ENCODE data around the gene CRTC1. TPM values are rescaled to one million over a fixed set of nuclear protein-coding genes. Genes with fewer than 3 reads are reported as not detected.

The CRTC1 gene
- total RNA-seq, 4 donors from 2014 or later, result 2.8 to 8.8 (median 3.7) TPM

DNA sequence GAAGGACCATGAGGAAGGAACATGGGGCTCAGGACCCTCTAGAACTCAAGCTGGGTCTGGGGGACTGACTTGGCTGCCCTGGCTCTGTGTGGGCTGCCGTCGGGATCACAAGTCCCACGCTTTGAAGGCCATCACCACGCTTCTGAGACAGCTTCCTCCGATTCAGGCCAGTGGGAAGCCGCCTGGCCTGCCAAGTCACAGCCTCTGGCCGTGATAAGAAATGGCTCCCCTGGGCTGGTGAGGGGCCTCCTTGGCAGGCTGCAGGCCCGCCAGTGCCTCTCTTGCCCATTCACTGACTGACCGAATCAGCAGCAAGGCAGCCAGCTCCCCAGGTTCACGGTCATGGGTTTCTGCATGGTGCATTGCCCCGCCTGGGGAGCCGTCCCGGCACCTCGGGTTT is 58.8 kb downstream of the CRTC1 start:
- TF ChIP-seq, protein P1, sequence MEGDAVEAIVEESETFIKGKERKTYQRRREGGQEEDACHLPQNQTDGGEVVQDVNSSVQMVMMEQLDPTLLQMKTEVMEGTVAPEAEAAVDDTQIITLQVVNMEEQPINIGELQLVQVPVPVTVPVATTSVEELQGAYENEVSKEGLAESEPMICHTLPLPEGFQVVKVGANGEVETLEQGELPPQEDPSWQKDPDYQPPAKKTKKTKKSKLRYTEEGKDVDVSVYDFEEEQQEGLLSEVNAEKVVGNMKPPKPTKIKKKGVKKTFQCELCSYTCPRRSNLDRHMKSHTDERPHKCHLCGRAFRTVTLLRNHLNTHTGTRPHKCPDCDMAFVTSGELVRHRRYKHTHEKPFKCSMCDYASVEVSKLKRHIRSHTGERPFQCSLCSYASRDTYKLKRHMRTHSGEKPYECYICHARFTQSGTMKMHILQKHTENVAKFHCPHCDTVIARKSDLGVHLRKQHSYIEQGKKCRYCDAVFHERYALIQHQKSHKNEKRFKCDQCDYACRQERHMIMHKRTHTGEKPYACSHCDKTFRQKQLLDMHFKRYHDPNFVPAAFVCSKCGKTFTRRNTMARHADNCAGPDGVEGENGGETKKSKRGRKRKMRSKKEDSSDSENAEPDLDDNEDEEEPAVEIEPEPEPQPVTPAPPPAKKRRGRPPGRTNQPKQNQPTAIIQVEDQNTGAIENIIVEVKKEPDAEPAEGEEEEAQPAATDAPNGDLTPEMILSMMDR (IDR thresholded peaks at IDR 0.05 in 4 of 5, conservative IDR thresholded peaks at IDR 0.05 in 1 of 5), result no peak
- TF ChIP-seq POLR2A (IDR thresholded peaks at IDR 0.05), result no peak
- no peak for DNase-seq
- Histone ChIP-seq H3K9me3 (no peaks in the 10 kb centered on the region), H3K4me3 (no peak overlapping the region), H3K36me3 (no peaks in the 10 kb centered on the region), H3K4me1 (no peaks in the 10 kb centered on the region), H3K27me3 (no peaks in the 10 kb centered on the region), H3K27ac (no peak overlapping the region)
- intact Hi-C loops (cut with DNase I; ENCODE audit: low total_unique reads) (no loop called here), in situ Hi-C loops (cut with MboI; ENCODE audit: low sequenced_read_pairs in 4 of 4) (no loop called here)
- no peak for ATAC-seq

DNA sequence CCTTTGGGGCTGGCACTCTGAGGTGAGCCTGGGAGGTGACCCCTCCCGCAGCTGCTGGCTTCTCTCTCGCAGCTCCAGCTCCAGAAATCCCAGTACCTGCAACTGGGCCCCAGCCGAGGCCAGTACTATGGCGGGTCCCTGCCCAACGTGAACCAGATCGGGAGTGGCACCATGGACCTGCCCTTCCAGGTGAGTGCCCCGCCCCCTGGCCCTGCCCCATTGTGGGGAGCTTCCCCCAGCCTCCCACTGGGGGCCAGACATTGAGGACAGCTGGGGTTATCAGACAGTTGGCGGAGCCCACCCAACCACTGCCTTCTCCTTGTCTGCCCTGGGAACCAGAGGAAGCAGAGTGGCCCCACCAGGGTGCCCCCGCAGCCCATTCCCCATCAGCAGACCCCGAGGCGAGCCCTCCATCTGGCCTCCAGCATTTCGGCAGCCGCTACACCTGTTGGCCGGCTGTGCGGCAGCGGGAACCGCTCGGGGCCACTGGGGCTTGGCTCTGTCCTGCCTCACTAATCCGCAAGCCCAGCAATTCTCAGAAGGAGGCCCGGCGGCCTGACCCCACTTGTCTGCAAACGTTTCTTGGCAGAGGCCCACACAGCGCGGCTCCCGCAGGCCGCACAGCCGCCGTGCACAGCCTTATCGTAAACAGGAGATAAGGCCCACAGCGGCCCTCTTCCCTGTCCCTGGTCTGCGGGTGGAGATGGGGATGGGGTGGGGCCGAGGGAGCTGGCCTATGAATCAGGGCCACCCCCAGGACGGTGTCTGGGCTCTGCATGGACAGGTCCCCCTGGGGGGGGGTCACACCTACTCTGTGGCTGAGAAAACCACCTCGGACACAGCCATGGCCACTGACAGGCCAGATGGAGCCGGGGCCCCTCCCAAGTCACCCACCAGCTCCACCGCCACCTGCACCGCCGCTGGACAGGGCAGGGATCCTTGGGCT is 59.6 kb downstream of the CRTC1 start:
- ATAC-seq, result no peak
- Histone ChIP-seq H3K4me3 (no peak overlapping the region), H3K4me1 (no peaks in the 10 kb centered on the region), H3K9me3 (no peaks in the 10 kb centered on the region), H3K36me3 (no peaks in the 10 kb centered on the region), H3K27me3 (no peaks in the 10 kb centered on the region), H3K27ac (no peak overlapping the region)
- no peak for TF ChIP-seq POLR2A (IDR thresholded peaks at IDR 0.05)
- TF ChIP-seq, protein P1 (IDR thresholded peaks at IDR 0.05 in 4 of 5, conservative IDR thresholded peaks at IDR 0.05 in 1 of 5), result no peak
- in situ Hi-C loops (cut with MboI; ENCODE audit: low sequenced_read_pairs in 4 of 4) (no loop called here), intact Hi-C loops (cut with DNase I; ENCODE audit: low total_unique reads) (no loop called here)
- DNase-seq, result no peak

DNA sequence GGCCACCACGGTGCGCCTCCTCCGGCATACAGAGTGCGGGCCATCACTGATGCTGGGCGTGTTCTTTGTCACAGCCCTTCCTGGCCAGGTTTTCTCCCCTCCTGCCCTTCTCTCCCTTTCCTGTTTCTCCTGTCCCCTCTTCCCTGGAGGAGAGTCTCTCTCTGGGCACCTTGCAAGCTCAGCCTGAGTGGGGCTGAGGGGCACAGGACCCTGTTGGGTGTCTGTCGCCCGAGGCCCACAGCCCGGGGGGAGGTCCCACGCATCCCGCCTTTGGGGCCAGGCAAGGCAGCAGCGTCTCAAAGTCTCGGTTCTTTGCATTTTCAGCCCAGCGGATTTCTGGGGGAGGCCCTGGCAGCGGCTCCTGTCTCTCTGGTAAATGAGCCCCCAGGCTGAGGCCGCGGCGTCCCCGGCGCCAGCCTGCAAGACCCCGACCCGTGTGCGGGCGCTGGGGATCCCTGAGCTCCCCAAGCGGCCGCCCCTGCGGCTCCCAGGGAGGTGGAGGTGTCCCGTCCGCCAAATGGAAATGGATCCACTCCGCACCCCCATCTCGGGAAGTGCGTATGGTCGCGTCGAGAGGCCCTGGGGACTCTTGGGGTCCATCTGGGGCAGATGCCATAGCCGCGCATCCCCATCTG is 60.4 kb downstream of the CRTC1 start:
- ATAC-seq, result no peak
- no peaks in the 10 kb centered on the region for H3K4me1 ChIP-seq
- H3K27ac ChIP-seq, result no peak overlapping the region
- in situ Hi-C loops (cut with MboI; ENCODE audit: low sequenced_read_pairs in 4 of 4), result no loop called here
- H3K27me3 ChIP-seq, result no peaks in the 10 kb centered on the region
- intact Hi-C loops (cut with DNase I; ENCODE audit: low total_unique reads), result no loop called here
- no peak for TF ChIP-seq POLR2A (IDR thresholded peaks at IDR 0.05)
- TF ChIP-seq, protein P1 (IDR thresholded peaks at IDR 0.05 in 4 of 5, conservative IDR thresholded peaks at IDR 0.05 in 1 of 5), result no peak
- H3K9me3 ChIP-seq, result no peaks in the 10 kb centered on the region
- no peak overlapping the region for H3K4me3 ChIP-seq
- DNase-seq, result no peak
- no peaks in the 10 kb centered on the region for H3K36me3 ChIP-seq

DNA sequence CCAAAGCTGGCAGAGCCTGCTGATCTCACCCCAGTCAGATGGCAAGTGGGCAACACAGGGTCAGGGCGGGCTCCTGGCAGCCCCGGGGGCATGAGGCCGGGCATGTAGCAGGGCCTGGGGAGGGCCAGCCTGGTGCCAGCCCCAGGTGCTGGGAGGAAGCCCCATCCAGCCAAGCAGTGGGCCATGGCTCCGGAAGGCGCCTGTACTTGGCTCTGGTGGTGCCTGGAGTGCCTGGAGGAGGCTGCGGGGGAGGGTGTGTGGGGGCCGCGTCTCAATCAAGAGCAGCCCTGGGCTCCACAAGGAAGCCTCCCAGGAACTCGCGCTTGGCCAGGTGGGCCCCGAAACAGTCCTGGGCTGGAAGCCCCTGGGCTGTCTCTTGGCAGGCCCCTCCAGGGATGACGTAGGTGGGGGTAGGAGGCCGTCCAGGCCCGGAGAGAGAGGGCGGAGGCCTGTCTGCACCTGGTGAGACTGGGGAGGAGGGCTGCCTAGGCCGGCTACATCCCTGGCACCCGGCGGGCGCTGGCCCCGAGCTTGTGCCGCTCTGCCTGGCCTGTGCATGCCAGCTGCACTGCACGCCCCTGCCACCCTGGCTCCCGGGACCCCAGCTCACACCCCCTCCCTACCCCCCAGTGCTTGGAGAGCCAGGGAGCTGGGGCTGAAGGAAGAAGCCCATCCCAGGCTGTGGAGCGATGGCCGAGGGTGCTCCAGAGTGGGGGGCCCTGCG is 61.7 kb downstream of the CRTC1 start:
- Histone ChIP-seq H3K4me3 (no peak overlapping the region), H3K9me3 (no peaks in the 10 kb centered on the region), H3K27me3 (no peaks in the 10 kb centered on the region), H3K27ac (no peak overlapping the region), H3K36me3 (no peaks in the 10 kb centered on the region), H3K4me1 (no peaks in the 10 kb centered on the region)
- no peak for TF ChIP-seq POLR2A (IDR thresholded peaks at IDR 0.05)
- TF ChIP-seq, protein P1 (IDR thresholded peaks at IDR 0.05 in 4 of 5, conservative IDR thresholded peaks at IDR 0.05 in 1 of 5), result no peak
- no peak for DNase-seq
- ATAC-seq, result no peak
- intact Hi-C loops (cut with DNase I; ENCODE audit: low total_unique reads) (no loop called here), in situ Hi-C loops (cut with MboI; ENCODE audit: low sequenced_read_pairs in 4 of 4) (no loop called here)
